NOMO-1 treated with DMSO at 0.1 percent for 48 hours (cell line): ENCODE data around the gene URAD.

Experiments
- DNase-seq: peaks from one replicate; lab custom pipeline; 2025; ENCODE audit not compliant: unreplicated experiment; lab: John Stamatoyannopoulos, UW

The URAD gene

GRCh38 chr13:28000567-28000966, 12.1 kb upstream of the URAD start:
- no peak for DNase-seq

GRCh38 chr13:27997904-27998522, 9.5 kb upstream of the URAD start:
- peak; percentile 71 for DNase-seq

GRCh38 chr13:27991881-27992280, 3.4 kb upstream of the URAD start:
- no peak for DNase-seq

GRCh38 chr13:27985600-27985999, 2.9 kb downstream of the URAD start:
- no peak for DNase-seq

- no peak for DNase-seq
These were observed 6.1 kb downstream of the URAD start for GRCh38 chr13:27982361-27982760.

- no peak for DNase-seq
These were observed 7.3 kb downstream of the URAD start for GRCh38 chr13:27981006-27981708.

- peak; percentile 25 for DNase-seq
These were observed 8.1 kb downstream of the URAD start for GRCh38 chr13:27980280-27980998.

GRCh38 chr13:27979765-27980279, 8.7 kb downstream of the URAD start:
- DNase-seq: no peak

- no peak for DNase-seq
These were observed 9.4 kb downstream of the URAD start for GRCh38 chr13:27979001-27979643.

GRCh38 chr13:27978301-27978968, 10.1 kb downstream of the URAD start:
- no peak for DNase-seq

GRCh38 chr13:27977476-27978300, 10.8 kb downstream of the URAD start:
- DNase-seq: no peak

- DNase-seq: no peak
These were observed 12.0 kb downstream of the URAD start for GRCh38 chr13:27976362-27977091.

- DNase-seq: no peak
These were observed 12.7 kb downstream of the URAD start for GRCh38 chr13:27975564-27976361.

- DNase-seq: no peak
These were observed 14.4 kb downstream of the URAD start for GRCh38 chr13:27973961-27974662.

GRCh38 chr13:27973291-27973690, 15.2 kb downstream of the URAD start:
- DNase-seq: no peak

- DNase-seq: no peak
These were observed 16.0 kb downstream of the URAD start for GRCh38 chr13:27972478-27972820.

GRCh38 chr13:27971776-27972477, 16.6 kb downstream of the URAD start:
- no peak for DNase-seq
